ENCODE results near the gene NCF1. TPM values are rescaled to one million over a fixed set of nuclear protein-coding genes. Genes with fewer than 3 reads are reported as not detected.
"Not testable (repeated sequence)": the region's sequence is repeated elsewhere in the genome, so short reads cannot be mapped to it uniquely, and the experiment has no call there.

The NCF1 gene
- total RNA-seq, 1 donor from 2014 or later = 0.82 TPM

DNA sequence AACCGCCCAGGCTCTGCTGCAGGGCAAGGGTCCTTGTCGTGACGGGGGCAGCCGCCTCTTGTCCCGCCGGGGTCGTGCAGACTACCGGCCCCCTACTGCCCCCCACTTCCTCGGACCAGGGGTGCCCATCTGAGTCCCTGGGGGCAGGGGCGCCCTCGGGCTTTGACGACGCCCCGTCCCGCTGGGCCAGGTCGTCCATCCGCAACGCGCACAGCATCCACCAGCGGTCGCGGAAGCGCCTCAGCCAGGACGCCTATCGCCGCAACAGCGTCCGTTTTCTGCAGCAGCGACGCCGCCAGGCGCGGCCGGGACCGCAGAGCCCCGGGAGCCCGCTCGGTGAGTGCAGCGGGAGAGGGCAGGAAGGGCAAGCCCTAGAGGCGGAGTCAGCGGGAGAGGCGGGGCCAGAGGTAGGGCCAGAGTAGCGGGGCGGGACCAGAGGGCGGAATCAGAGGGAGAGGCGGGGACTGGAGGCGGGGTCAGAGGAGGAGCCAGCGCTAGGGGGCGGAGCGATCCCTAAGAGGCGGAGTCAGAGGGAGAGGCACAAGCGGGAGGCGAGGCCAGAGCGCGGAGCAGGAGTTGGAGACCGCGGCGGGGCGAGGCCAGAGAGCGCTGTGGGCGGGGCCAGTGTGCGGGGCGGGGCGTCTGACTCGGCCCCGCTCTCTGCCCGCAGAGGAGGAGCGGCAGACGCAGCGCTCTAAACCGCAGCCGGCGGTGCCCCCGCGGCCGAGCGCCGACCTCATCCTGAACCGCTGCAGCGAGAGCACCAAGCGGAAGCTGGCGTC is 14.7 kb downstream of the NCF1 start:
- peak; percentile 93 for DNase-seq

- not testable (repeated sequence) for DNase-seq
Observed at GRCh38 chr7:74789200-74789736, 15.5 kb downstream of the NCF1 start.

DNA sequence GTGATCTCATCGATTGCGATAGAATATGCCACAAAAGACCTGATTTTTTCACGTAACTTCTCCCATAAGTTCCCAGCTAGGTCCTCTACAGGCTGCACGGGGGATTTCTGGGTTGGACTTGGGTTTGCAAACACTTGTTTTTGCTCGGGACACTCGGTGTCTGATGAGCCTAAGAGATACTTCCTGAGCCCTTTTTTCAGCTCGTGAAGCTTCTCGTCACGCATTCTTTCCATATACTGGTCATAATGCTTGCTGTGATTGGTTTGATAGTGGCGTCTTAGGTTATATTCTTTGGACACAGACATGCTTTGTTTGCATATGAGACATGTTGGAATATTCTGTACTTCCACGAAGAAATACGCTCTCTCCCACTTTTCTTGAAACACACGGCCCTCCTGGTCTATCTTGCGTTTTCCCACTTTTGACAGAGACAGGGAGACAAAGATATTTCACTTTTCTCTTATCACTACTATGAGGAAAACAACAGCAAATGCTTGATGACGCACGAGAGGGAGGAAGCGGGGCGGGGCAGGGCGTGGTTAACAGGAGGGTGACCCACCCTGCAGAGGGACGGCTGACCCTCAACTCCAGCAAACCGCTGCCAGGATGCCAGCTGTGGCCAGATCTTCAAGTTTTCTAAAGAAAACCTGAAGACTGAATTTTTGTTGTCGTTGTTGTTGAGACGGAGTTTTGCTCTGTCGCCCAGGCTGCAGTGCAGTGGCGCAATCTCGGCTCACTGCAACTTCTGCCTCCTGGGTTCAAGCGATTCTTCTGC is 24.2 kb downstream of the NCF1 start:
- DNase-seq = not testable (repeated sequence)

DNA sequence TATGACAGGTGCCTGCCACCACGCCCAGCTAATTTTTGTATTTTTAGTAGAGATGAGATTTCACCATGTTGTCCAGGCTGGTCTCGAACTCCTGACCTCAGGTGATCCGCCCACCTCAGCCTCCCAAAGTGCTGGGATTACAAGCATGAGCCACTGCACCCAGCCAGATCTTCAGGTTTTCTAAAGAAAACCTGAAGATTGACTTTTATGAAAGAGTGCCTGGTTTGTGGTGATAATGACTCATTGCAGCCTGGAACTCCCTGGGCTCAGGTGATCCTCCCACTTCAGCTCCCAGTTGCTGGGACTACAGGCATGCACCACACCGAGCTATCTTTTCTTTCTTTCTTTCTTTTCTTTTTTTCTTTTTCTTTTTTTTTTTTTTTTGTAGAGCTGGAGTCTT is 24.8 kb downstream of the NCF1 start:
- DNase-seq = not testable (repeated sequence)

DNA sequence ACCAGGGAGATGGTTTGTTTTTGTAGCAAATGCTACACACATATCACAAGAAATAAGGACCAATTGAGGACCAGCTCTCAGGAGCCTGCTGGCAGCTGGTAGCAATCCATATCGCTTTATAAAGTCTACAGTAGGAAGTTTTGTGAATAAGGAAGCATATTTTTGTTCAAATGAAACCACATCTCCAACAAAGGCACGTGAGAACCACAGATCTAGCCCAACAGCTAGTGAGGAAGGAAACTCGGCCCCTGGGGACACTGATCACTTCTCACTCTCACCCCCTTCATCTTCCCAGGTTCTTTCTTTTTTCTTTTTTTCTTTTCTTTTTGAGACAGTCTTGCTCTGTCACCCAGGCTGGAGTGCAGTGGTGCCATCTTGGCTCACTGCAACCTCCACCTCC is 42.1 kb downstream of the NCF1 start:
- DNase-seq = not testable (repeated sequence)

DNA sequence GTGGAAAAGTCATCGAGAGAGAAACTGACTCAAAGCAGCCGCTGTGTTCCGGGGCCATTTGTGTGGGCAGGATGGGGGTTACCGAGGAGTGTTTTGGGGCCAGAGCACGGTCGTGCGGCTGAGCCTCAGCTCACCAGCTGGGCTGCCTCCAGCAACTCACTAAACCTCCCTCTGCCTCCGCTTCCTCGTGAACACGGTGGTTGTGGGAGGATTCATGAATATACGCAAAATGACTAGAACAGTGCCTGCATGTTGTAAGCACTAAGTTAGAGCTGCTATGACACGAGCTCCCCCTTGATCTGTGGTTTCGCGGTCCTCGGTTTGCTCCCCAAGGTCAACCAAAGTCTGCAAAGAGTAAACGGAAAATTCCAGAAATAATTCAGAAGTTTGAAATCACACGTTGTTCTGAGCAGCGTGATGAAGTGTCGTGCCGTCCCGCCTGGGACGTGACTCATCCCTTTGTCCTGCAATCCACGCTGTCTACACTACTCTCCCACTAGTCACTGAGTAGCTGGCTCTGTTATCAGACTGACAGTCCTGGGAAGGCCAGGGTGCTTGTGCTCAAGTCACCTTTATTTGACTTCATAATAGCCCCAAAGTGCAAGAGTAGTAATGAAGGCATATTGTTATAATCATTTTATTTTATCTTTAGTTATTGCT is 46.5 kb downstream of the NCF1 start:
- not testable (repeated sequence) for DNase-seq

- DNase-seq = not testable (repeated sequence)
Observed at GRCh38 chr7:74821259-74821658, 47.4 kb downstream of the NCF1 start.

DNA sequence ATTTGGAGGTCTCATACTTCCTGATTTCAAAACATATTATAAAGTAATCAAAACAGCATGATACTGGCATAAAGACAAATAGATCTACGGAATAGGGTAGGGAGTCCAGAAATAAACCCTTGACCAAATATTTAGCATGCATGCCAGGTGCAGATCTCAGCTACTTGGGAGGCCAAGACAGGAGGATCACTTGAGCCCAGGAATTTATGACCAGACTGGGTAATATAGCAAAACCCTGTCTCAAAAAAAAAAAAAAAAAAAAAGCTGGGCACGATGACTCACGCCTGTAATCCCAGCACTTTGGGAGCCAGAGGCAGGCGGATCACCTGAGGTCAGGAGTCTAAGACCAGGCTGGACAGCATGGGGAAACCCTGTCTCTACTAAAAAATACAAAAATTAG is 56.1 kb downstream of the NCF1 start:
- DNase-seq = not testable (repeated sequence)

GRCh38 chr7:74830411-74830810 is 56.6 kb downstream of the NCF1 start:
- not testable (repeated sequence) for DNase-seq

Other genes starting within 250 kb of the NCF1 start
- gene GTF2I, start 116.3 kb upstream of the NCF1 start, total RNA-seq = 167 TPM
- 12.4 TPM for gene GTF2IRD2, start 77.6 kb downstream of the NCF1 start, total RNA-seq
- 43.0 TPM for gene CASTOR2, start 190.7 kb downstream of the NCF1 start, total RNA-seq